Measurements from ENCODE around the gene RPS21. TPM values are rescaled to one million over a fixed set of nuclear protein-coding genes. Genes with fewer than 3 reads are reported as not detected.

RPS21 gene
- total RNA-seq, 1 donor from 2014 or later = 1,160 TPM

DNA sequence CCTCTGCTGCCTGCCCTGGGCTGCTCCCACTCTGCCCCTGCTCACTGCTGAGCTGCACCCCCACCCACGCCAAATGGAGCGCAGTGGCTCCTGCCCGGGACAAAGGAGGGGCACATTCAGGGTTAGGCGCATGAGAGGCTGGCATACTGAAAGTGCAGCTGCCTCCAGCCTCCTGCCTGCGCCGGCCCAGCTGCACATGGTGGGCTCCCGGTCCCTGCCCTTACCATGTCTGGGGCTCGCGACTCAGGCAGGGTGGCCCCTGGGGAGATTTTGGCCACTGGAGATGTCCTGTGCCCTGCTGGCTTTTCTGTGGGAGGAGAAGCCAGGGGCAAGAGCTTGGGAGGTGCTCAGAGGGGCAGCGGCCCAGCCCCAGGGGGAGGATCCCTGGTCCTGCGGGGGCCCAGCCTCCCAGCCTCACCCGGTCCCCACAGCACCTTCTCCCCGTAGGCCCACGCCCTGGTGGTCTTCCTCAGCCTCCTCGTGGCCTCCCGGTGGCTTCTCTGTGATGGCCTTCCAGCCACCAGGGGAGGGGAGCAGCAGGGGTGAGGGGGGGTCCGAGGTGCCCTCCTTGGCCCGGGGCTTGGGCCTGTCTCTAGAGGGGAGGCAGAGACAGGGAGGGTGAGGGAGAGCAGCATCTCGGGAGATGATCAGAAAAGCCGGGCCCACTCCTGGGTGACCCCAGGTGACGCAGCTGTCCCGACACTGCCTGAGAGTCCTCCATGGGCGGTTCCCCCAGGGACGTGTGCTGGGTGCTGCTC, 28.6 kb downstream of the RPS21 start:
- Mint-ChIP-seq H3K4me1 (ENCODE audit: low read depth) (no peaks in the 10 kb centered on the region), H3K27me3 (peaks cover 4% of the 10 kb centered on the region), H3K36me3 (ENCODE audit: insufficient read depth) (peaks cover 1% of the 10 kb centered on the region), H3K4me3 (ENCODE audit: low read depth) (no peak overlapping the region), H3K9me3 (ENCODE audit: low read depth) (no peaks in the 10 kb centered on the region), H3K27ac (no peak overlapping the region)
- no peak for DNase-seq (ENCODE audit: low spot score, unreplicated experiment)
- no peak for TF ChIP-seq CTCF (IDR thresholded peaks at IDR 0.05; ENCODE audit: unreplicated experiment)

GRCh38 chr20:62416651-62417637, 30.0 kb downstream of the RPS21 start:
- TF ChIP-seq CTCF (IDR thresholded peaks at IDR 0.05; ENCODE audit: unreplicated experiment) = no peak
- Mint-ChIP-seq H3K27me3 (peaks cover 4% of the 10 kb centered on the region), H3K36me3 (ENCODE audit: insufficient read depth) (peaks cover 3% of the 10 kb centered on the region), H3K4me1 (ENCODE audit: low read depth) (no peaks in the 10 kb centered on the region), H3K27ac (no peak overlapping the region), H3K9me3 (ENCODE audit: low read depth) (no peaks in the 10 kb centered on the region), H3K4me3 (ENCODE audit: low read depth) (no peak overlapping the region)
- no peak for DNase-seq (ENCODE audit: low spot score, unreplicated experiment)

GRCh38 chr20:62417981-62418708, 31.2 kb downstream of the RPS21 start:
- no peaks in the 10 kb centered on the region for H3K9me3 Mint-ChIP-seq (ENCODE audit: low read depth)
- H3K27me3 Mint-ChIP-seq = peaks cover 4% of the 10 kb centered on the region
- TF ChIP-seq CTCF (IDR thresholded peaks at IDR 0.05; ENCODE audit: unreplicated experiment) = no peak
- no peak overlapping the region for H3K27ac Mint-ChIP-seq
- no peaks in the 10 kb centered on the region for H3K4me1 Mint-ChIP-seq (ENCODE audit: low read depth)
- no peak for DNase-seq (ENCODE audit: low spot score, unreplicated experiment)
- peaks cover 3% of the 10 kb centered on the region for H3K36me3 Mint-ChIP-seq (ENCODE audit: insufficient read depth)
- H3K4me3 Mint-ChIP-seq (ENCODE audit: low read depth) = no peak overlapping the region

- DNase-seq (ENCODE audit: low spot score, unreplicated experiment) = no peak
Observed at GRCh38 chr20:62418709-62419487, 32.0 kb downstream of the RPS21 start.

More at GRCh38 chr20:62418709-62419487, 32.0 kb downstream of the RPS21 start:
- Mint-ChIP-seq H3K27me3 (peaks cover 4% of the 10 kb centered on the region), H3K9me3 (ENCODE audit: low read depth) (no peaks in the 10 kb centered on the region), H3K4me1 (ENCODE audit: low read depth) (no peaks in the 10 kb centered on the region), H3K4me3 (ENCODE audit: low read depth) (no peak overlapping the region), H3K36me3 (ENCODE audit: insufficient read depth) (peaks cover 3% of the 10 kb centered on the region), H3K27ac (no peak overlapping the region)
- TF ChIP-seq CTCF (IDR thresholded peaks at IDR 0.05; ENCODE audit: unreplicated experiment) = no peak

All from progenitor cell of endocrine pancreas (in vitro differentiated cells).